Measurements from ENCODE around the gene ZMYND8. TPM values are rescaled to one million over a fixed set of nuclear protein-coding genes. Genes with fewer than 3 reads are reported as not detected.

The ZMYND8 gene
- total RNA-seq, 1 donor from 2014 or later = 37.9 TPM

GRCh38 chr20:47318586-47319516 lies 37.6 kb downstream of the ZMYND8 start:
- DNase-seq = peak; percentile 78
- Histone ChIP-seq H3K27ac (replicated peaks) (peak overlapping the region; percentile 98), H3K27me3 (ENCODE audit: low read depth) (no peaks in the 10 kb centered on the region), H3K4me1 (peaks cover 100% of the 10 kb centered on the region), H3K9me3 (replicated peaks) (no peaks in the 10 kb centered on the region), H3K4me3 (peak overlapping the region; percentile 54), H3K36me3 (no peaks in the 10 kb centered on the region)
- TF ChIP-seq CTCF (IDR thresholded peaks at IDR 0.05; ENCODE audit: borderline replicate concordance) = no peak
- intact Hi-C loops (cut with micrococcal nuclease) = loop anchor here (5.0 kb wide), 1 partner anchor 38 kb away; the partner anchor contains the start of gene ZMYND8

- TF ChIP-seq CTCF (IDR thresholded peaks at IDR 0.05; ENCODE audit: borderline replicate concordance) = no peak
- intact Hi-C loops (cut with micrococcal nuclease) = loop anchor here (5.0 kb wide), 1 partner anchor 39 kb away; the partner anchor contains the start of gene ZMYND8
- no peaks in the 10 kb centered on the region for H3K9me3 ChIP-seq (replicated peaks)
- peaks cover 97% of the 10 kb centered on the region for H3K4me1 ChIP-seq
- H3K27ac ChIP-seq (replicated peaks) = peak overlapping the region; percentile 98
- H3K36me3 ChIP-seq = no peaks in the 10 kb centered on the region
- no peaks in the 10 kb centered on the region for H3K27me3 ChIP-seq (ENCODE audit: low read depth)
- no peak for DNase-seq
- peak overlapping the region; percentile 54 for H3K4me3 ChIP-seq
Measured at GRCh38 chr20:47318027-47318585, 38.4 kb downstream of the ZMYND8 start.

- no peaks in the 10 kb centered on the region for H3K36me3 ChIP-seq
- peak overlapping the region; percentile 98 for H3K27ac ChIP-seq (replicated peaks)
- peak; percentile 80 for DNase-seq
- H3K4me1 ChIP-seq = peaks cover 94% of the 10 kb centered on the region
- intact Hi-C loops (cut with micrococcal nuclease) = loop anchor here (5.0 kb wide), 1 partner anchor 40 kb away; the partner anchor contains the start of gene ZMYND8
- H3K4me3 ChIP-seq = peak overlapping the region; percentile 54
- peak; percentile 20 for TF ChIP-seq CTCF (IDR thresholded peaks at IDR 0.05; ENCODE audit: borderline replicate concordance)
- no peaks in the 10 kb centered on the region for H3K9me3 ChIP-seq (replicated peaks)
- no peaks in the 10 kb centered on the region for H3K27me3 ChIP-seq (ENCODE audit: low read depth)
Measured at GRCh38 chr20:47317127-47317895, 39.2 kb downstream of the ZMYND8 start.

GRCh38 chr20:47316776-47317126 lies 39.7 kb downstream of the ZMYND8 start:
- TF ChIP-seq CTCF (IDR thresholded peaks at IDR 0.05; ENCODE audit: borderline replicate concordance) = no peak
- Histone ChIP-seq H3K9me3 (replicated peaks) (no peaks in the 10 kb centered on the region), H3K36me3 (peaks cover 3% of the 10 kb centered on the region), H3K27me3 (ENCODE audit: low read depth) (no peaks in the 10 kb centered on the region), H3K27ac (replicated peaks) (peak overlapping the region; percentile 98), H3K4me1 (peaks cover 94% of the 10 kb centered on the region), H3K4me3 (peak overlapping the region; percentile 54)
- intact Hi-C loops (cut with micrococcal nuclease) = loop anchor here (5.0 kb wide), 1 partner anchor 41 kb away; the partner anchor contains the start of gene ZMYND8
- no peak for DNase-seq

Data from left ventricle myocardium inferior (tissue), 1 donor.